ENCODE data around the gene RBPJ.

The RBPJ gene

DNA sequence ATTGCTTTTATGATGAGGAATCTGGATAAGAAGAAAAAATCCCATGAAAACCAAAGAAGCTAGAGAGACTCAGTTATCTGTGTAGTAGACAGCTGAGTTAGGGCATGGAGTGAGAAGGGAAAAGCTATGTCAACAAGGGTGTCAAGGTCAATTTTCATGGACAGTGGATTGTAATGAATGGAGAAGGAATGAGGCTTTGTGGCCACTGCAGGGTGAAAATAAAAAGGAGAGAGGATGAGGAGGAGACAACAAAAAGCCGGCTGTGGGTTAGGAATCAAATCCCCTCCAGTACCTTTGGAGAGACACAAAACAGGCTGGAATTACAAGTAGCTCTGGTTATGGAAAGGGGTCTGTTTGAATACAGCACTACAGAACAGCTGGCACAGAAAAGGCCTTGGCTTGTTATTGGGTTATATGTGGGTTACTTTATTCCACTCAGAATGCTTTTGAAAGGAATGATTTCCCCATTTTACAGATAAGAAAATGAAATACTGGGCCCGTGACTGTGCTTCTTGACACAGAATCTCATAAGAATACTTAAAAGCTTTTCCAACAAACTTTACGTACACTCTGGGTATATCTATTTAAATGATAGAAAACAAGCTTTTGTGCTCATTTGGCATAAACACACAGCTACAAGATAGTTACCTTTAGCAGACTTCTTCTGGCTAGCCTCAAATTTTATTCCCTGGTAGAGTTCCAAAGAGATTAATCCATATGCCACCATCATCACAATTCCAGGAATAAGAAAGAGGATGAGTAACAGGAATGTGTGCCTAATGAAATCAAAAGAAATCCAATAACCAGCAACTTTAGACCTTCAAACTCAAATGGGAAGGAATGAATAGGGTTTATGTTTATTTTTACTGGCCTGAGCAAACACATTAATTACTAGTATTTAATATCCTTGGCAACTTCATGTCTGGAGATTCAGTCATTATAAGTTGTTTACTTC lies 162.0 kb downstream of the RBPJ start:
- in situ Hi-C loops (cut with MboI; ENCODE audit: low sequenced_read_pairs): no loop called here

- in situ Hi-C loops (cut with MboI; ENCODE audit: low sequenced_read_pairs): no loop called here
Observed at GRCh38 chr4:26484032-26484515, 163.3 kb downstream of the RBPJ start.

DNA sequence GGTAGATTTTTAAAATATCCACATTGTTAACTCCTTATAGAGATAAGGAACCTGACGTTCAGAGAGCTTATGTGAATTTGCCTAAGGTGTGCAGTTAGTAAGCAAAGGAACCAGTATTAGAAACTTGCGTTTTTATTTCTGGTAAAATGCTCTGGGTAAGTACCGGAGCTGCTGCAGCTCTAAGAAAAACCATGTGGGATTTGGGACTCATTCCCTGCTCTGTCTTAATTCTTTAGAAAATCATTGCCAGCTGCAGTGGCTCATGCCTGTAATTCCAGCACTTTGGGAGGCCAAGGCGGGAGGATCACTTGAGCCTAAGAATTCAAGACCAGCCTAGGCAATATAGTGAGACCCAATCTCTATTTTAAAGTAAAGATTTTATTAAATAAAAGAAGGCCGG lies 163.7 kb downstream of the RBPJ start:
- in situ Hi-C loops (cut with MboI; ENCODE audit: low sequenced_read_pairs): no loop called here
